GM12878 (cell line): ENCODE data around the gene SLC38A5. TPM values are rescaled to one million over a fixed set of nuclear protein-coding genes. Genes with fewer than 3 reads are reported as not detected.
"Not testable (repeated sequence)": the region's sequence is repeated elsewhere in the genome, so short reads cannot be mapped to it uniquely, and the experiment has no call there.

ENCODE experiments used
- ATAC-seq: fragments of 200-7000 bp; cut with Tn5 transposase; 3 replicates; pipeline ENCODE4 v1.9.1; 2020; ENCODE audit warnings: mild to moderate bottlenecking, moderate library complexity
- BruUV-seq: library from RNA; stranded (reverse); fragments of 400-500 nt; replicated peaks from 2 replicates; lab custom pipeline; 2021; lab: Mats Ljungman, UMichigan
- CTCF ChIA-PET: fragments of 300-600 bp; sonication (Branson Sonifier 250); formaldehyde crosslinking; extraction: SDS; loops from one replicate; lab custom pipeline; 2021; ENCODE audit warnings: inconsistent platforms; lab: Yijun Ruan, JAX
- POLR2A ChIA-PET: fragments of 350-600 bp; formaldehyde crosslinking; extraction: SDS; loops from one replicate; lab custom pipeline; 2021; ENCODE audit warnings: inconsistent platforms; lab: Charles Lee
- RAD21 ChIA-PET: fragments of 300-600 bp; sonication (Branson Sonifier 250); formaldehyde crosslinking; loops from one replicate; lab custom pipeline; 2023; ENCODE audit warnings: antibody characterized with exemption; ENCODE audit not compliant: unreplicated experiment; lab: Charles Lee
- SMC1A ChIA-PET: fragments of 300-600 bp; sonication (Branson Sonifier 250); formaldehyde crosslinking; loops from one replicate; lab custom pipeline; 2023; ENCODE audit not compliant: unreplicated experiment, uncharacterized antibody; lab: Charles Lee
- DNase-seq: peaks from one replicate; pipeline ENCODE4 v3.0.0-alpha.2; 2011; ENCODE audit warnings: low read depth, low spot score
- FAIRE-seq: peaks from 3 replicates; lab custom pipeline; 2011; peaks lifted over from hg19 to GRCh38; lab: Jason Lieb, UNC
- H2AFZ ChIP-seq: 2 replicates; pipeline ENCODE4 v1.6.0; 2011; ENCODE audit warnings: low read depth, low read length, control low read depth; ENCODE audit not compliant: control insufficient read depth
- H3K27ac ChIP-seq: 2 replicates; pipeline ENCODE4 v1.5.1; 2011; ENCODE audit warnings: control low read depth; ENCODE audit not compliant: control insufficient read depth, insufficient read depth
- H3K27me3 ChIP-seq, 2 experiments: replicated peaks in 1 of 2; 2 replicates each; pipeline versions ENCODE4 v1.6.0 to v1.6.1; 2011; ENCODE audit warnings: low read length in 1 of 2; ENCODE audit not compliant: control insufficient read depth in 2 of 2, insufficient read depth in 2 of 2
- H3K36me3 ChIP-seq, 2 experiments: 2 replicates each; pipeline ENCODE4 v1.5.1; 2011; ENCODE audit warnings: low read length in 1 of 2; ENCODE audit not compliant: control insufficient read depth in 2 of 2, insufficient read depth in 2 of 2
- H3K4me1 ChIP-seq: 2 replicates; pipeline ENCODE4 v1.6.1; 2011; ENCODE audit warnings: mild to moderate bottlenecking, low read length, moderate library complexity, mixed read lengths; ENCODE audit not compliant: control insufficient read depth, insufficient read depth
- H3K4me2 ChIP-seq: 2 replicates; pipeline ENCODE4 v1.6.0; 2011; ENCODE audit warnings: control low read depth; ENCODE audit not compliant: control insufficient read depth, insufficient read depth
- H3K4me3 ChIP-seq: fragments of 200-600 bp; sonication (generic); 2 replicates; pipeline ENCODE4 v1.5.1; 2016
- H3K79me2 ChIP-seq: 2 replicates; pipeline ENCODE4 v1.6.0; 2011; ENCODE audit warnings: low read length; ENCODE audit not compliant: control insufficient read depth, insufficient read depth
- H3K9ac ChIP-seq: 2 replicates; pipeline ENCODE4 v1.8.0; 2011; ENCODE audit warnings: low read length, control low read depth, mixed read lengths; ENCODE audit not compliant: control insufficient read depth, insufficient read depth
- H3K9me3 ChIP-seq: replicated peaks from 3 replicates; pipeline ENCODE4 v1.5.1; 2011; ENCODE audit warnings: mild to moderate bottlenecking, low read length; ENCODE audit not compliant: control insufficient read depth, insufficient read depth
- H4K20me1 ChIP-seq: 2 replicates; pipeline ENCODE4 v1.6.0; 2011; ENCODE audit not compliant: control insufficient read depth, insufficient read depth
- WGBS: methylation state at CpG from one replicate; pipeline ENCODE4 v1.1.6; 2016; ENCODE audit warnings: low lambda C conversion rate; ENCODE audit not compliant: insufficient replicate concordance, insufficient coverage; ENCODE audit errors: missing lambda C conversion rate; 5-methylcytosine and 5-hydroxymethylcytosine counted together
- in situ Hi-C: fragments of 300-500 bp; cut with MboI; formaldehyde crosslinking; loops from 9 replicates; pipeline ENCODE4 v1.14.3; 2018; ENCODE audit warnings: mixed read lengths
- intact Hi-C: fragments of 100-400 bp; cut with micrococcal nuclease; formaldehyde crosslinking; loops from one replicate; pipeline ENCODE4 v1.14.2; 2022; ENCODE audit not compliant: unreplicated experiment
- polyA plus RNA-seq, 11 experiments: library from polyadenylated mRNA; depleted of rRNA in 4 of 11; unstranded in 6 of 11; stranded (reverse) in 5 of 11; fragments of >200 nt; fragmentation: Nextera tagmentation in 4 of 11; fragmentation: Illumina TruSeq in 1 of 11; extraction: Ambion mirVana in 4 of 11; extraction: Trizol in 1 of 11; gene quantifications; 1 replicate in 1 of 11; 2 replicates in 10 of 11; pipeline versions ENCODE4 v1.2.1 to v1.2.3, GENCODE V29; 2011 to 2016; ENCODE audit warnings: inconsistent platforms in 2 of 11, missing spikeins in 2 of 11, low read depth in 1 of 11
- small RNA-seq: library from RNA; depleted of rRNA; stranded (forward); fragments of <200 nt; gene quantifications from one replicate; pipeline ENCODE3, GENCODE V24; 2014
- total RNA-seq, 4 experiments: library from RNA; depleted of rRNA in 3 of 4; stranded (reverse); fragments of >200 nt in 3 of 4; fragmentation: Illumina TruSeq in 1 of 4; extraction: Trizol in 1 of 4; gene quantifications; 2 replicates each; pipeline versions ENCODE4 v1.2.1 to v1.2.3, GENCODE V29; 2013 to 2021

Gene SLC38A5
- total and polyA plus RNA-seq, 10 of the 15 experiments (the other 5 are each of a cell fraction or from before 2014, with no cell fraction given), result 4.2 to 108 (median 70.6) TPM

- FAIRE-seq, RAD21 ChIA-PET, POLR2A ChIA-PET, H3K4me1 ChIP-seq, H4K20me1 ChIP-seq, intact Hi-C loops, SMC1A ChIA-PET, H3K36me3 ChIP-seq, H3K9me3 ChIP-seq, BruUV-seq, H3K4me3 ChIP-seq, H3K27me3 ChIP-seq, H3K79me2 ChIP-seq, H3K4me2 ChIP-seq, H2AFZ ChIP-seq, H3K9ac ChIP-seq, H3K27ac ChIP-seq, DNase-seq, CTCF ChIA-PET: not testable (repeated sequence)
- peak; percentile 44; the same call in 1 of the 3 replicates for ATAC-seq
- no CpG with 5 or more reads among the region's 12 CpGs for WGBS
- in situ Hi-C loops, result loop anchor here (25.0 kb wide), 1 partner anchor 115 kb away; no protein-coding TSS in a partner anchor
Measured at GRCh38 chrX:48427027-48427716, 42.9 kb downstream of the SLC38A5 start.

- in situ Hi-C loops, FAIRE-seq: not testable (repeated sequence)
Measured at GRCh38 chrX:48411860-48412259, 58.2 kb downstream of the SLC38A5 start, which contains the start of gene SSX4B. SSX4B (minus strand) TSS chrX:48411960; CDS start chrX:48411372, 588 bp downstream.

More at GRCh38 chrX:48411860-48412259, 58.2 kb downstream of the SLC38A5 start, which contains the start of gene SSX4B:
- ATAC-seq, POLR2A ChIA-PET, H2AFZ ChIP-seq, SMC1A ChIA-PET, H3K27ac ChIP-seq, BruUV-seq, H3K4me2 ChIP-seq, CTCF ChIA-PET, DNase-seq, RAD21 ChIA-PET, H3K4me1 ChIP-seq, H3K9me3 ChIP-seq, H4K20me1 ChIP-seq, H3K36me3 ChIP-seq, intact Hi-C loops, H3K79me2 ChIP-seq, H3K9ac ChIP-seq, H3K27me3 ChIP-seq, H3K4me3 ChIP-seq: not testable (repeated sequence)
- no CpG with 5 or more reads among the region's 15 CpGs for WGBS

Small RNAs within 50 kb of the gene (small RNA-seq; reads per million reads assigned to genes)
- not detected for gene AL606490.4

Other genes with a start within 250 kb of the SLC38A5 start
Only the 7 nearest of the 12 such genes appear.
- not detected in 2 replicates for gene SSX4, start 86.7 kb downstream of the SLC38A5 start, total RNA-seq (2014; rRNA removed)
- not detected in 2 replicates for gene SSX4, start 86.7 kb downstream of the SLC38A5 start, total RNA-seq (2014; rRNA removed; fragmentation: Illumina TruSeq; extraction: Trizol)
- not detected in 2 replicates for gene SSX4, start 86.7 kb downstream of the SLC38A5 start, total RNA-seq (2021)
- not detected in 2 replicates for gene SSX4, start 86.7 kb downstream of the SLC38A5 start, polyA plus RNA-seq (2011; rRNA removed)
- not detected in 2 replicates for gene SSX4, start 86.7 kb downstream of the SLC38A5 start, polyA plus RNA-seq (2014; fragmentation: Illumina TruSeq; extraction: Trizol)
- not detected for gene SSX4, start 86.7 kb downstream of the SLC38A5 start, polyA plus RNA-seq (2014; fragmentation: Nextera tagmentation; extraction: Ambion mirVana)
- gene SSX4, start 86.7 kb downstream of the SLC38A5 start, polyA plus RNA-seq (2014; rRNA removed), result 0.13 TPM in 1 of 2 replicates, not detected in the other
- gene SSX4, start 86.7 kb downstream of the SLC38A5 start, polyA plus RNA-seq (2016; fragmentation: Nextera tagmentation; extraction: Ambion mirVana), result not detected
- not detected in 2 replicates for gene SSX4B, start 58.3 kb downstream of the SLC38A5 start, total RNA-seq (2014; rRNA removed)
- not detected in 2 replicates for gene SSX4B, start 58.3 kb downstream of the SLC38A5 start, total RNA-seq (2014; rRNA removed; fragmentation: Illumina TruSeq; extraction: Trizol)
- gene SSX4B, start 58.3 kb downstream of the SLC38A5 start, total RNA-seq (2021), result not detected in 2 replicates
- gene SSX4B, start 58.3 kb downstream of the SLC38A5 start, polyA plus RNA-seq (2011; rRNA removed), result not detected in 2 replicates
- gene SSX4B, start 58.3 kb downstream of the SLC38A5 start, polyA plus RNA-seq (2014; fragmentation: Illumina TruSeq; extraction: Trizol), result not detected in 2 replicates
- not detected for gene SSX4B, start 58.3 kb downstream of the SLC38A5 start, polyA plus RNA-seq (2014; fragmentation: Nextera tagmentation; extraction: Ambion mirVana)
- 0.13 TPM in 1 of 2 replicates, not detected in the other for gene SSX4B, start 58.3 kb downstream of the SLC38A5 start, polyA plus RNA-seq (2014; rRNA removed)
- gene SSX4B, start 58.3 kb downstream of the SLC38A5 start, polyA plus RNA-seq (2016; fragmentation: Nextera tagmentation; extraction: Ambion mirVana), result not detected
- 86.0 and 87.8 TPM in 2 replicates for gene FTSJ1, start 5.9 kb upstream of the SLC38A5 start, total RNA-seq (2014; rRNA removed)
- 46.9 and 58.3 TPM in 2 replicates for gene FTSJ1, start 5.9 kb upstream of the SLC38A5 start, total RNA-seq (2014; rRNA removed; fragmentation: Illumina TruSeq; extraction: Trizol)
- 57.4 and 60.7 TPM in 2 replicates for gene FTSJ1, start 5.9 kb upstream of the SLC38A5 start, total RNA-seq (2021)
- 25.2 and 31.0 TPM in 2 replicates for gene FTSJ1, start 5.9 kb upstream of the SLC38A5 start, polyA plus RNA-seq (2011; rRNA removed)
- gene FTSJ1, start 5.9 kb upstream of the SLC38A5 start, polyA plus RNA-seq (2014; fragmentation: Illumina TruSeq; extraction: Trizol), result 32.6 and 46.5 TPM in 2 replicates
- 10 to 100 TPM in 1 of 2 experiments, 1 to 10 TPM in 1; 8.8 to 18.2 TPM for gene FTSJ1, start 5.9 kb upstream of the SLC38A5 start, polyA plus RNA-seq (2014; fragmentation: Nextera tagmentation; extraction: Ambion mirVana)
- 67.8 and 68.8 TPM in 2 replicates for gene FTSJ1, start 5.9 kb upstream of the SLC38A5 start, polyA plus RNA-seq (2014; rRNA removed)
- 10 to 100 TPM; 74.9 to 86.9 TPM for gene FTSJ1, start 5.9 kb upstream of the SLC38A5 start, polyA plus RNA-seq (2016; fragmentation: Nextera tagmentation; extraction: Ambion mirVana)
- gene PORCN, start 38.7 kb upstream of the SLC38A5 start, total RNA-seq (2014; rRNA removed), result 15.2 and 16.6 TPM in 2 replicates
- gene PORCN, start 38.7 kb upstream of the SLC38A5 start, total RNA-seq (2014; rRNA removed; fragmentation: Illumina TruSeq; extraction: Trizol), result 5.7 and 7.9 TPM in 2 replicates
- 14.0 and 18.0 TPM in 2 replicates for gene PORCN, start 38.7 kb upstream of the SLC38A5 start, total RNA-seq (2021)
- gene PORCN, start 38.7 kb upstream of the SLC38A5 start, polyA plus RNA-seq (2011; rRNA removed), result 5.6 and 12.9 TPM in 2 replicates
- 8.3 and 12.5 TPM in 2 replicates for gene PORCN, start 38.7 kb upstream of the SLC38A5 start, polyA plus RNA-seq (2014; fragmentation: Illumina TruSeq; extraction: Trizol)
- gene PORCN, start 38.7 kb upstream of the SLC38A5 start, polyA plus RNA-seq (2014; fragmentation: Nextera tagmentation; extraction: Ambion mirVana), result 1 to 10 TPM in 1 of 2 experiments, under 1 TPM in 1; 0.27 to 1.4 TPM
- 17.9 and 19.5 TPM in 2 replicates for gene PORCN, start 38.7 kb upstream of the SLC38A5 start, polyA plus RNA-seq (2014; rRNA removed)
- 10 to 100 TPM; 18.2 to 21.0 TPM for gene PORCN, start 38.7 kb upstream of the SLC38A5 start, polyA plus RNA-seq (2016; fragmentation: Nextera tagmentation; extraction: Ambion mirVana)
- 159 and 169 TPM in 2 replicates for gene EBP, start 51.5 kb upstream of the SLC38A5 start, total RNA-seq (2014; rRNA removed)
- gene EBP, start 51.5 kb upstream of the SLC38A5 start, total RNA-seq (2014; rRNA removed; fragmentation: Illumina TruSeq; extraction: Trizol), result 169 and 174 TPM in 2 replicates
- gene EBP, start 51.5 kb upstream of the SLC38A5 start, total RNA-seq (2021), result 154 and 170 TPM in 2 replicates
- 69.5 and 125 TPM in 2 replicates for gene EBP, start 51.5 kb upstream of the SLC38A5 start, polyA plus RNA-seq (2011; rRNA removed)
- 126 and 163 TPM in 2 replicates for gene EBP, start 51.5 kb upstream of the SLC38A5 start, polyA plus RNA-seq (2014; fragmentation: Illumina TruSeq; extraction: Trizol)
- gene EBP, start 51.5 kb upstream of the SLC38A5 start, polyA plus RNA-seq (2014; fragmentation: Nextera tagmentation; extraction: Ambion mirVana), result 100 to 1,000 TPM; 364 to 628 TPM
- 183 and 185 TPM in 2 replicates for gene EBP, start 51.5 kb upstream of the SLC38A5 start, polyA plus RNA-seq (2014; rRNA removed)
- gene EBP, start 51.5 kb upstream of the SLC38A5 start, polyA plus RNA-seq (2016; fragmentation: Nextera tagmentation; extraction: Ambion mirVana), result 100 to 1,000 TPM; 242 to 263 TPM
- 8.0 and 8.3 TPM in 2 replicates for gene TBC1D25, start 69.5 kb upstream of the SLC38A5 start, total RNA-seq (2014; rRNA removed)
- gene TBC1D25, start 69.5 kb upstream of the SLC38A5 start, total RNA-seq (2014; rRNA removed; fragmentation: Illumina TruSeq; extraction: Trizol), result 2.0 and 2.7 TPM in 2 replicates
- 17.3 and 20.6 TPM in 2 replicates for gene TBC1D25, start 69.5 kb upstream of the SLC38A5 start, total RNA-seq (2021)
- gene TBC1D25, start 69.5 kb upstream of the SLC38A5 start, polyA plus RNA-seq (2011; rRNA removed), result 3.6 and 9.6 TPM in 2 replicates
- gene TBC1D25, start 69.5 kb upstream of the SLC38A5 start, polyA plus RNA-seq (2014; fragmentation: Illumina TruSeq; extraction: Trizol), result 7.0 and 10.4 TPM in 2 replicates
- 1 to 10 TPM in 1 of 2 experiments, under 1 TPM in 1; 0.79 to 2.3 TPM for gene TBC1D25, start 69.5 kb upstream of the SLC38A5 start, polyA plus RNA-seq (2014; fragmentation: Nextera tagmentation; extraction: Ambion mirVana)
- gene TBC1D25, start 69.5 kb upstream of the SLC38A5 start, polyA plus RNA-seq (2014; rRNA removed), result 13.5 and 13.8 TPM in 2 replicates
- 10 to 100 TPM; 11.3 to 11.6 TPM for gene TBC1D25, start 69.5 kb upstream of the SLC38A5 start, polyA plus RNA-seq (2016; fragmentation: Nextera tagmentation; extraction: Ambion mirVana)
- 330 and 346 TPM in 2 replicates for gene RBM3, start 104.2 kb upstream of the SLC38A5 start, total RNA-seq (2014; rRNA removed)
- 398 and 417 TPM in 2 replicates for gene RBM3, start 104.2 kb upstream of the SLC38A5 start, total RNA-seq (2014; rRNA removed; fragmentation: Illumina TruSeq; extraction: Trizol)
- 269 and 304 TPM in 2 replicates for gene RBM3, start 104.2 kb upstream of the SLC38A5 start, total RNA-seq (2021)
- gene RBM3, start 104.2 kb upstream of the SLC38A5 start, polyA plus RNA-seq (2011; rRNA removed), result 174 and 221 TPM in 2 replicates
- 435 and 467 TPM in 2 replicates for gene RBM3, start 104.2 kb upstream of the SLC38A5 start, polyA plus RNA-seq (2014; fragmentation: Illumina TruSeq; extraction: Trizol)
- 100 to 1,000 TPM; 170 to 179 TPM for gene RBM3, start 104.2 kb upstream of the SLC38A5 start, polyA plus RNA-seq (2014; fragmentation: Nextera tagmentation; extraction: Ambion mirVana)
- 385 and 405 TPM in 2 replicates for gene RBM3, start 104.2 kb upstream of the SLC38A5 start, polyA plus RNA-seq (2014; rRNA removed)
- gene RBM3, start 104.2 kb upstream of the SLC38A5 start, polyA plus RNA-seq (2016; fragmentation: Nextera tagmentation; extraction: Ambion mirVana), result 100 to 1,000 TPM; 209 to 213 TPM